ENCODE results near the gene KIF21B.
A peak's percentile ranks its signal among the peaks of the same experiment; 100 is the strongest.

Gene KIF21B

GRCh38 chr1:201048521-201048920, 25.0 kb upstream of the KIF21B start:
- DNase-seq, result no peak

GRCh38 chr1:201044119-201044518, 20.6 kb upstream of the KIF21B start:
- no peak for DNase-seq

- DNase-seq, result peak; percentile 71
Measured at GRCh38 chr1:201042779-201043461, 19.4 kb upstream of the KIF21B start.

GRCh38 chr1:201041011-201041410, 17.5 kb upstream of the KIF21B start:
- DNase-seq, result no peak

- DNase-seq, result no peak
Measured at GRCh38 chr1:201039876-201040275, 16.4 kb upstream of the KIF21B start.

- no peak for DNase-seq
Measured at GRCh38 chr1:201039418-201039817, 15.9 kb upstream of the KIF21B start.

GRCh38 chr1:201038186-201038876, 14.8 kb upstream of the KIF21B start:
- no peak for DNase-seq

- DNase-seq, result no peak
Measured at GRCh38 chr1:201036188-201036842, 12.8 kb upstream of the KIF21B start.

GRCh38 chr1:201034671-201035070, 11.2 kb upstream of the KIF21B start:
- no peak for DNase-seq

- no peak for DNase-seq
Measured at GRCh38 chr1:201032408-201032807, 8.9 kb upstream of the KIF21B start.

GRCh38 chr1:201028461-201028889, 5.0 kb upstream of the KIF21B start:
- no peak for DNase-seq

GRCh38 chr1:201026836-201027235, 3.3 kb upstream of the KIF21B start:
- no peak for DNase-seq

GRCh38 chr1:201026234-201026633, 2.7 kb upstream of the KIF21B start:
- DNase-seq, result no peak

- DNase-seq, result no peak
Measured at GRCh38 chr1:201025571-201026002, 2.1 kb upstream of the KIF21B start.

- DNase-seq, result no peak
Measured at GRCh38 chr1:201024625-201024998, 1.1 kb upstream of the KIF21B start.

GRCh38 chr1:201023920-201024624, 558 bp upstream of the KIF21B start:
- DNase-seq, result no peak

- no peak for DNase-seq
Measured at GRCh38 chr1:201022820-201023516, 546 bp downstream of the KIF21B start.

GRCh38 chr1:201022493-201022819, 1.1 kb downstream of the KIF21B start:
- no peak for DNase-seq

- DNase-seq, result no peak
Measured at GRCh38 chr1:201021630-201022492, 1.7 kb downstream of the KIF21B start.

GRCh38 chr1:201020721-201021629, 2.5 kb downstream of the KIF21B start:
- no peak for DNase-seq
